SW 1271 (cell line): ENCODE results near the gene ARL16.

Experiments used
- DNase-seq, 2 experiments: peaks; one replicate each; lab custom pipeline; 2025; lab: John Stamatoyannopoulos, UW

The ARL16 gene

DNA sequence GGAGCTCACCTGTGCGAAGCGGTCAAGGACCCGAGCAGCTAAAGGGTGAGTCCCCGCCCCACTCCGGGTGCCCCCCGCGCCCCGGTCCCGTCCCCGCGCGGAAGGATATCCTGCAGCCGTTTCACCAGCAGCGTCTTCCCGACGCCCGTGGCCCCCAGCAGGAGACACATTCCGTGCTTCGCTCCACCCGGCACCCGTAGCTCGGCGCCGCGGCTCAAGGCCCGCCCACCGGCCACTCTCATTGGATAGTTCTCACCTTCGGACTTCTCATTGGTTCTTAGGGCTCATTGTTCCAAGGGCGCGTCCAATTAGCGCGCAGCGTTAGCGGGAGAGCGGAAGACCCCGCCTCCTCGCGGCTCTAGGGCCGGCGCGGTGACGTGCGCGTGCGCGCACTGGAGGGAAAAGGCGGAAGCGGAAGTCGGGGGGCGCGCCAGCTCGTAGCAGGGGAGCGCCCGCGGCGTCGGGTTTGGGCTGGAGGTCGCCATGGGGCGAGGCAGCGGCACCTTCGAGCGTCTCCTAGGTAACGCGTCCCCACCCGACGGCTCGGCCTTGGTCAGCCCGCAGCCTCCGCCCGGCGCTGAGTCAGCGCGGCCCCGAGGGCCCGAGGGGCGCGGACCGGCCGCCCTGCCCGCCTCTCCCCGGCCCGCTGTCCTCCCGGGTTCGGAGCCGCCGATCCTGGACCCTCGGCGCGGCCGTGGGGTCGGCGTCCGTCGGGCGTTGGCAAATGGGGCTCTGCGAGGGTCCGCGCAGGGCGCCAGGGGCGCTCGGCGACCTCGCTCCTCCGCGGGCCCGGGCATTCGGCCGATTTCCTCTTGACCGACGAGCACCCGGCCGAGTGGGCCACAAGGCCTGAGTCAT is at the start of gene ARL16, which contains the start of gene HGS:
TSS of gene ARL16 (minus strand) at position 214 of the 858 bp plus-strand sequence. CDS start at position 170, 44 bp downstream.
TSS of gene HGS (plus strand) at position 428 of the 858 bp plus-strand sequence. CDS start at position 484, 56 bp downstream.
- DNase-seq: peak; percentile 96 to 97

DNA sequence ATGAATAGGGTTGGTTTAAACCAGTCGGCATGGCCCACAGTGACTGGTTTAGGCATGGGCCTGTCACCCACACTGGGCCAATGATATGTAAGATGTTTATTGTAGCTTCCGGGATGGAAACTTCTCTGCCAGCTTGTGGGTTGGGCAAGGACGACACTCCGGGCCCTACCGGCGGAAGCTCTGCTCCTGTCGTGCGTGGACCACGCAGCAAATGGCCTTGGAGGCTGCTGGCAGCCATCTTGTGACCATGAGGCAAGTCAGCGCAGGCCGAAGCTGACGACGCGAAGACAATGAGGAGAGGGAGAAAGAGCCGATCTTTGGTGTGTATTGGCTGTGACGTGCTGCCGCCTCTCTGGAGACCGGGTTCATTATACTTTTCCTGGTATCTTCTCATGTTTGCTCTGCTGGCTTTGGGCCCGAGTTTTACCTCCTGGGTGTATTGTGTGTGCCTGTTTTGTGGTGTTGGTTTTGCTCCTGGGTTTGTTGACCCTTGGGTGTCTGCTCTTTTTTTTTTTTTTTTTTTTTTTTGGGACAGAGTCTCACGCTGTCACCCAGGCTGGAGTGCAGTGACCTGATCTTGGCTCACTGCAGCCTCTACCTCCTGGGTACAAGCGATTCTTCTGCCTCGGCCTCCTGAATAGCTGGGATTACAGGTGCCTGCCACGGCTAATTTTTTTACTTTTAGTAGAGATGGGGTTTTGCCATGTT is 43.9 kb upstream of the ARL16 start:
- DNase-seq: no peak

GRCh38 chr17:81726004-81726403 is 42.4 kb upstream of the ARL16 start:
- DNase-seq: no peak

DNA sequence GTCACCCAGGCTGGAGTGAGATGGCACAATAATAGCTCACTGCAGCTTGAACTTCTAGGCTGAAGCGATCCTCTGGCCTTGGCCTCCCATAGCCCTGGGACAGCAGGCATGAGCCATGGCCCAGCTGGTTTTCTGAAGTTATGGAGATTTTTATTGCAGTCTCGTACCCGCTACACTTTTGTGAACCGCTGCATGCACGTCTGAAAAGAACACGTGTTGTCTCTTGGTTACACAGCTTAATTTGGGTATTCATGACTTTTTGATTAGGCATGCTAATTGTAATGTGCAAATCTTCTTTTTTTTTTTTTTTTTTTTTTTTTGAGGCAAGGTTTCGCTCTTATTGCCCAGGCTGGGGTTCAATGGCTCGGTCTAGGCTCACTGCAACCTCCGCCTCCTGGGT is 41.8 kb upstream of the ARL16 start:
- no peak for DNase-seq

GRCh38 chr17:81723651-81724209 is 40.1 kb upstream of the ARL16 start:
- no peak for DNase-seq

- DNase-seq: no peak
Measured at GRCh38 chr17:81722184-81723120, 38.9 kb upstream of the ARL16 start.

DNA sequence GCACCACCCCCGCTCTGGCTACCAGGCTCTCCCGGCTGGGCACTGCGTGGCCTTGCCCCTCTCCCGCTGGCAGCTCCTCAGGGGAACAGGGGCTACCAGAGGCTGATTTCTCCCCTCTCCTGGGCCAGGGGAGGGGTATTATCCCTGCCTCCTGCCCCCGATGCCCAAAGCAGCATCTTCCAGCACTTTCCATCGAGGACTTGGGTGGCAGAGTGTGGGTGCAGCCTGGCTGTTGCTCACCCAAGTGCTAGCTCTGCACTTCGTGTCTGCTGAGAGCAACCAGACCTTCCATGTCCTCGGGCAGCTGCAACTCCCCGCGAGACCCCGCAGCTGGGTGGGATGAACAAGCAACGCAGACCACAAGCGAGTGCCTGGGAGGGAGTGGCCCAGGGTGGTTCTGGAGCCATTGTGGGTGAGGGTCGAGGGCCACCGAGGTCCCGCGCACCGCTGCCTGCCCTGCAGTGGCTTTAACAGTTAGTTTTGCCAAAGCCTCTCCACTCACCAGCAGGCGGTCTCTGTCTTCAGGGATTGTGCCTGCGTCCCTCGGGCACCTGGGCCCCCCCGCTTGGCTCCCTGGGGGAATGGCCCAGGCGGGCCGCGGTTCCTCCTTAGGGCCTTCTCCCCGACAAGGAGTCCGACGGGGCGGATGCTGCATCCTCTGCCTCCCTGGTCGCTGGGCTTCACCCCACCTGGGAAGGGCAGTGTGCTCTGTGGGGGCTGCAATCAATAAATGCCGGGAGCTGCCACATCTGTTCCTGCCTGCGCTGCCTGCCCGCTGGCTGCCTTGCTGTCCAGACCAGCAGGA is 36.9 kb upstream of the ARL16 start:
- no peak for DNase-seq

GRCh38 chr17:81719410-81720266 is 36.0 kb upstream of the ARL16 start:
- no peak for DNase-seq

GRCh38 chr17:81717766-81718089 is 34.1 kb upstream of the ARL16 start:
- DNase-seq: no peak

DNA sequence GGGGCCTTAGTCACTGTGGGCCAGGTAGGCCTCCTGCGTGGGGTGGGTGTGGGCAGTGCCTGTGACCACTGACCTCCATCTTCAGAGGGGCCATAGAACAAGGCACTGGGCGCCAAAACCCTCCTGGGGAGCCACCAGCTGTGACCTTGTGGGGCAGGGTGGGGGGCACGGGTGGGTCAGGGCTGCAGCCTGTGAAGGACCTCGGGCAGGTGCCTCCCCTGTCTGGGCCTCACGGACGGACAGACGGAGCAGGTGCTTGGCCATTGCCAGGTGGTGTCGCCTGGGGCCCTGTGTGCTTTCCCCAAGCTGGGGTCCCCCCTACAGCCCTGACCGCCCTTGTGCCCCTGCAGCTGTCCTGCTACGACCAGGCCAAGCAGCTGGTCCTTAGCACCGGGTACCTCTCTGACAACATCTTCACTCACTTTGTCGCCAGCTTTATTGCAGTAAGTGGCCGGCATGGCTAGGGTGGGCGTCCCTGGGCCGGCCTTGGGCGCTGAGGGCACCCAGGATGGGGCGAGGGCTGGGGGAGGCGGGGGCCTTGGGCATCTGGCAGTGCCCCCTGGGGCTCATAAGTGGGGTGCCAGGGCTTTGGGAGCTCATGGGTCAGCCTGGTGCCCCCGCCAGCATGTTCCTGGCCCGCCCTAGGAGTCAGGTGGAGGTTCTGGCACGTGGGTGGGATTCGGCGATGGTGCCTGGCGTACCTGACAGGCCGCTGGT is 33.6 kb upstream of the ARL16 start:
- DNase-seq: no peak

- DNase-seq: no peak
Measured at GRCh38 chr17:81716674-81716996, 33.0 kb upstream of the ARL16 start.

- DNase-seq: no peak
Measured at GRCh38 chr17:81715872-81716673, 32.5 kb upstream of the ARL16 start.

GRCh38 chr17:81715107-81715871 is 31.7 kb upstream of the ARL16 start:
- DNase-seq: no peak

DNA sequence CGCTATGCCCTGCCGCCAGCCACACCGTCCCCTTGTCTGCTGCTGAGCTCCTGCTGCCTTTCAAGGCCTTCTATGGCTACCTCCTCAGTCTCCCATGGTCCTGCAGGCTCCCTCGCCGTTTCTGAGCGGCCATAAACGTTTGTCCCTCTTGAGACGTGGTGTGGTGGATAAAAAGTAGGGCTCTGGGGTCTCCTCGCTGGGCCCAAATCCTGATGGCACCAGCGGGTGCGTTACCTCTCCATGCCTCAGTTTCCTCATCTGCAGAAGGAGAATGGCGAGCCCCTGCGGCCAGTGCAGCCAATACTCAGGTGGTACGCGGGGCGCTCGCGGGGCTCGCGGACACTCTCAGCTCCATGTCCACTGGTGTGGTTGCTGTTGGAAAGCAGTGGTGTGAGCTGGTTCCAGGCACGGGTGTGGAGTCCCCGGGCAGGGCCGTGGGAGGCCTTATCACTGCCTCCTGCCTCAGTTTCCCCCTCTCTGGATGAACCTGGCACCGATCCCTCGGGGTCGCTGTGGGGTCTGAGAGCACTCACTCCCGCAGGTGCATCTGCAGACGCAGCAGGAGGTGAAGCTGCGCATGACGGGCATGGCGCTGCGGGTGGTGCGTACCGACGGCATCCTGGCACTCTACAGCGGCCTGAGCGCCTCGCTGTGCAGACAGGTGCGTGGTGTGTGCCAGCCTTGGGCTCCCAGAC is 31.0 kb upstream of the ARL16 start:
- no peak for DNase-seq

DNA sequence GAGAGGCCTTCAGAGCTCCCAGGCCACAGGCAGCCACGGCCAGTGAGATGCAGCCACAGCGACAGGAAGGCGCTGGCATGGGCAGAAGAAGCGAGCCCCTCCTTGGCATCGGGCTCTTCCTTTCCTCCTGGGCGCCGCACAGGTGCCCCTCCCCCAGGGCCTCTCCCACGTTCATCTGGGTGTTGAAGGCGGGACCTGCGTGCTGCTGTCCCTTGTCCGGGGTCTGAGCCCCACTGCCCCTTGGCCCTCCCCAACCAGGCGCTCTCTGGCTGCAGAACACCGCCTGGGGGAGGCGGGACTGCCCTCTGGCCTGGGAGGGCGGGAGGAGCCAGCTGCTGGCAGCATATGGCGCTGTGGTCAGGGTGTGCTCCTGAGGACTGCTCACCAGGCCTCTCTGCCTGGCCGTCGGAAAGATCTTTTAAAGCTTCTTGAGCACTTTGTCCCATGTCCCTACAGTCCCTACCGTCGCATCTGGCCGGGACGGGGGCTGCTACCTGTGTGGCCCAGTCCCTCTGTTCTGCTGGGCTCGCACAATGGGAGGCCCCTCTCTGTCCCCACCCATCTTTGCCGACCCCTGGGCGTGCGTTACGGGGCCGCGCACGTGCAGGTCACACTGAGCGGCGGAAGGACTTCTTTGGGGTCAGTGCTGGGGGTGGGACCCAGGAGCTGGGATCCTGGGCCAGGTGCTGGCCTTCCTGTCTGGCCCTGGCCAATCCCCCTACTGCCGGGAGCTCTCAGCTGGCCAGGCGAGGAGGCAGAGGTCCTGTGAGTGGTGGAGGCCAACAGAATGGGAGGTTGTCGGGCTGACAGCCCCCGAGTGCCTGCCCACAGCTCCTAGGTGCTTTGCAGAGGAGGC is 30.2 kb upstream of the ARL16 start:
- no peak for DNase-seq

GRCh38 chr17:81713004-81713555 is 29.5 kb upstream of the ARL16 start:
- DNase-seq: no peak
